Progenitor cell of endocrine pancreas (in vitro differentiated cells): ENCODE results near the gene LASP1NB.

ENCODE experiments used
- DNase-seq: peaks from one replicate; pipeline ENCODE4 v3.0.0; 2021; ENCODE audit warnings: low spot score; ENCODE audit not compliant: unreplicated experiment
- H3K27ac Mint-ChIP-seq: 2 replicates; pipeline ENCODE4 v1.8.0; 2021; ENCODE audit warnings: mild to moderate bottlenecking, moderate library complexity, mixed read lengths
- H3K27me3 Mint-ChIP-seq: 2 replicates; pipeline ENCODE4 v1.8.0; 2021; ENCODE audit warnings: mixed read lengths
- H3K36me3 Mint-ChIP-seq: 2 replicates; pipeline ENCODE4 v1.8.0; 2022; ENCODE audit warnings: mixed read lengths; ENCODE audit not compliant: insufficient read depth
- H3K4me1 Mint-ChIP-seq: 2 replicates; pipeline ENCODE4 v1.8.0; 2021; ENCODE audit warnings: low read depth, mixed read lengths
- H3K4me3 Mint-ChIP-seq: 2 replicates; pipeline ENCODE4 v1.8.0; 2021; ENCODE audit warnings: low read depth, mild to moderate bottlenecking, moderate library complexity, mixed read lengths
- H3K9me3 Mint-ChIP-seq: 2 replicates; pipeline ENCODE4 v1.8.0; 2021; ENCODE audit warnings: low read depth, mixed read lengths
- CTCF ChIP-seq: fragments of 200-600 bp; sonication (generic); IDR thresholded peaks from one replicate; pipeline ENCODE4 v1.5.0; 2021; ENCODE audit warnings: antibody characterized with exemption, mild to moderate bottlenecking; ENCODE audit not compliant: unreplicated experiment

The LASP1NB gene

GRCh38 chr17:38883592-38884526, 41.6 kb upstream of the LASP1NB start:
- no peak for TF ChIP-seq CTCF
- DNase-seq: no peak
- H3K27ac Mint-ChIP-seq: no peak overlapping the region
- no peak overlapping the region for H3K4me3 Mint-ChIP-seq
- peaks cover 13% of the 10 kb centered on the region for H3K36me3 Mint-ChIP-seq
- no peaks in the 10 kb centered on the region for H3K9me3 Mint-ChIP-seq
- peaks cover 37% of the 10 kb centered on the region for H3K4me1 Mint-ChIP-seq
- no peaks in the 10 kb centered on the region for H3K27me3 Mint-ChIP-seq

DNA sequence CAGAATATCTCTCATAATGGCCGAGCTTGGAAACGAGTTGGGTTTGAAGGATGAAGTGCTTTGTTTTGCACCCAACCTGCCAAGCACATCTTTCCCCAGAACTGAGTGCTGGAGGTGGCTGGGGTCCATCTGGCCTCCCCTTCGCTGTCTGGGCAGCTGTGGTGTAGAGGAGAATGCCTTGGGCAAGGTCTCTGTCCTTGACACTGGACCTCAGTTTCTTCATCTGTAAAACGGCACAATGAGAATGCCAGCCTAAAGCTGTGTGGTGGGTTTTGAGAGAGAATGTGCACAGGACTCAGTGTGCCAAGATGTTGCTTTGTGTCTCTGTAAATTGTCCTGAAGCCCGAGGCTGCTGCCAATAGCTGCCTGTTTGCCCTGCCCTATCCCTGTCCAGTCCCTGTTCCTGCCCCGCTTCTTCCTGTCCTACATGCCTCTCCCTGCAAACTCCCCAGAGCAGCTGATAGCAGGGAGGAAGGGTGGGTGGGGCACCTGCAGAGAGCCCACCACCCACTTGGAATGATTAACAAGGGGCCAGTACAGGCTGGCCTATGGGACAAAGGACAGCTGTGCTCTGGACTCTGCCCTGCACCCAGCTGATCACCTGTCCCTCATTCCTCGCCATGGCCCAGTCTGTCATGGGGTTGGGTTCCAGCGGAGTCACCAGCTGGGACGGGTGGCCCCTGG, 40.2 kb upstream of the LASP1NB start:
- DNase-seq: no peak
- peaks cover 11% of the 10 kb centered on the region for H3K36me3 Mint-ChIP-seq
- peaks cover 29% of the 10 kb centered on the region for H3K4me1 Mint-ChIP-seq
- H3K9me3 Mint-ChIP-seq: no peaks in the 10 kb centered on the region
- peak overlapping the region; percentile 91 for H3K27ac Mint-ChIP-seq
- no peaks in the 10 kb centered on the region for H3K27me3 Mint-ChIP-seq
- no peak overlapping the region for H3K4me3 Mint-ChIP-seq
- TF ChIP-seq CTCF: no peak

GRCh38 chr17:38885728-38886642, 39.4 kb upstream of the LASP1NB start:
- Mint-ChIP-seq H3K4me3 (no peak overlapping the region), H3K27me3 (no peaks in the 10 kb centered on the region), H3K27ac (peak overlapping the region; percentile 91), H3K9me3 (no peaks in the 10 kb centered on the region), H3K36me3 (peaks cover 11% of the 10 kb centered on the region), H3K4me1 (peaks cover 24% of the 10 kb centered on the region)
- no peak for TF ChIP-seq CTCF
- DNase-seq: no peak

DNA sequence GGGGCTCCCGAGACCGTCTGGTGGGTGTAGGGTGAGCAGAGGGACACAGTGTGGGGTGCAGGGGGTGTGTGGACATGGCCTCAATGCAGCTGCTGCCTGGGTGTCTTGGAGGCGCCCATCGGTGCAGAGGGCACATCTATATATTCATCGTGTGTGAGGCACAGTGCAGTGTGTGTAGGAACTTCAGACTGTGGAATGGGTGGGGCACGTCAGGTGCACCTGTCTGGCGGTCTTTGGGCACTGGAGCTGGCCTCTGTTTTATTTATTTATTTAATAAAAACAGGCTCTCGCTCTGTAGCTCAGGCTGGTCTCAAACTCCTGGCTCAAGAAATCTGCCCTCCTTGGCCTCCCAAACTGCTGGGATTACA, 38.8 kb upstream of the LASP1NB start:
- Mint-ChIP-seq H3K36me3 (peaks cover 6% of the 10 kb centered on the region), H3K9me3 (no peaks in the 10 kb centered on the region), H3K4me3 (no peak overlapping the region), H3K4me1 (peaks cover 22% of the 10 kb centered on the region), H3K27ac (no peak overlapping the region), H3K27me3 (no peaks in the 10 kb centered on the region)
- no peak for DNase-seq
- TF ChIP-seq CTCF: no peak

- peaks cover 2% of the 10 kb centered on the region for H3K36me3 Mint-ChIP-seq
- TF ChIP-seq CTCF: no peak
- H3K9me3 Mint-ChIP-seq: no peaks in the 10 kb centered on the region
- H3K4me1 Mint-ChIP-seq: peaks cover 17% of the 10 kb centered on the region
- DNase-seq: no peak
- no peaks in the 10 kb centered on the region for H3K27me3 Mint-ChIP-seq
- no peak overlapping the region for H3K27ac Mint-ChIP-seq
- no peak overlapping the region for H3K4me3 Mint-ChIP-seq
Measured at GRCh38 chr17:38888842-38889241, 36.6 kb upstream of the LASP1NB start.
